Sigmoid colon (tissue), 4 donors: ENCODE data around the gene TBCD.

Experiments used
- CTCF ChIP-seq, 4 experiments: fragments of 450-650 bp in 3 of 4; fragments of 200-600 bp in 1 of 4; IDR thresholded peaks; one replicate each; pipeline ENCODE4 v1.5.1; 2016 to 2019; ENCODE audit warnings: antibody characterized with exemption in 4 of 4, mild to moderate bottlenecking in 3 of 4, moderate library complexity in 2 of 4
- POLR2A ChIP-seq, 2 donors: fragments of 450-650 bp; IDR thresholded peaks; one replicate each; pipeline ENCODE4 v1.6.1; 2016; ENCODE audit warnings: antibody characterized with exemption in 2 of 2, mild to moderate bottlenecking in 2 of 2, moderate library complexity in 2 of 2
- POLR2AphosphoS5 ChIP-seq, 4 donors: sonication (generic); formaldehyde crosslinking; IDR thresholded peaks; one replicate each; pipeline ENCODE4 v1.6.1; 2017; ENCODE audit warnings: antibody characterized with exemption in 4 of 4

DNA sequence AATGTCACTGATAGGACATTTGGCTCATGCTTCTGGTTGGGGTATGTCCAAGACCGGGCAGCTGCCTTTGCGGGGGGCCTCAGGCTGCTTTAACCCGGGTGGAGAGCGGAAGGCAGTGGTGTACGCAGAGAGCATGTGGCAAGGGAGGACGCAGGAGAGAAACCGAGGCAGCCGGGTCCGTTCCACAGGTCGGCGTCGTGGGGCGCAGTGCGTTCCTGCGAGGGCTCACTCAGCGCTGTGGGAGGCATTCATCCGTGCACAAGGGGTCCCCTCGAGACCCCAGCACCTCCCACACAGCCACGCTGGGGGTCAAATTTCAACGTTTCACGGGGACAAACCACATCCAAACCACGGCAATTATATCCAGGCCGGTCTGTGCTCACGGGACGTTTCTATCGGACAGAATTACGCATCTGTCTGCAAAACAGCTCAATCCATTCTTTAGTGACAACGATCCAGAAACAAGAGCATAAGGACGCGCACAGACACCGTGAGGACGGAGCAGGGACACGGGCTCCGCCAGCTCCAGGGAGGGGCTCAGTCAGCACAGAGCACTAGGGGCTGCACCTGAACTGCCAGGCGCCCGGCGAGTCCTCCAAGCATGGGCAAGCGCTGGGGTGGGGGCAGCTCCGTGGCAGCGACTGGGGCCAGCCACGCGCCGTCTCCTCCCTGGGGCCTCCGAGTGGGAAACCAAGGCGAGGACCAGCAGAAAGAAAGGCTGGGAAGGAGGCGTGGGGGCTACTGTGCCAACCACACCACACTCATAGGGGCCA, 219.1 kb downstream of the TBCD start:
- TF ChIP-seq CTCF (IDR thresholded peaks at IDR 0.05), result no peak
- TF ChIP-seq POLR2AphosphoS5 (IDR thresholded peaks at IDR 0.05), result no peak
- no peak for TF ChIP-seq POLR2A (IDR thresholded peaks at IDR 0.05)
